ENCODE measurements around the gene LRRC45.

Gene LRRC45

GRCh38 chr17:81994593-81995462 lies 28.3 kb upstream of the LRRC45 start:
- no peak for DNase-seq

GRCh38 chr17:81995463-81996231 lies 27.5 kb upstream of the LRRC45 start:
- no peak for DNase-seq

GRCh38 chr17:81996232-81996756 lies 26.8 kb upstream of the LRRC45 start:
- no peak for DNase-seq

- DNase-seq, result no peak
These were observed 26.2 kb upstream of the LRRC45 start for GRCh38 chr17:81996757-81997441.

- no peak for DNase-seq
These were observed 24.9 kb upstream of the LRRC45 start for GRCh38 chr17:81998212-81998611.

GRCh38 chr17:81998691-81999438 lies 24.2 kb upstream of the LRRC45 start:
- DNase-seq, result no peak

GRCh38 chr17:81999587-81999975 lies 23.5 kb upstream of the LRRC45 start:
- DNase-seq, result no peak

- no peak for DNase-seq
These were observed 22.9 kb upstream of the LRRC45 start for GRCh38 chr17:81999976-82000802.

GRCh38 chr17:82000803-82001570 lies 22.1 kb upstream of the LRRC45 start:
- no peak for DNase-seq

- no peak for DNase-seq
These were observed 21.5 kb upstream of the LRRC45 start for GRCh38 chr17:82001571-82002056.

- DNase-seq, result no peak
These were observed 19.4 kb upstream of the LRRC45 start for GRCh38 chr17:82003411-82004381.

- DNase-seq, result no peak
These were observed 18.3 kb upstream of the LRRC45 start for GRCh38 chr17:82004517-82005455.

- DNase-seq, result no peak
These were observed 17.3 kb upstream of the LRRC45 start for GRCh38 chr17:82005701-82006348.

- DNase-seq, result no peak
These were observed 16.5 kb upstream of the LRRC45 start for GRCh38 chr17:82006468-82007227.

GRCh38 chr17:82007228-82007494 lies 15.9 kb upstream of the LRRC45 start:
- DNase-seq, result no peak

- no peak for DNase-seq
These were observed 15.4 kb upstream of the LRRC45 start for GRCh38 chr17:82007495-82008257.

Measured in DMS 273 treated with DMSO at 0.1 percent for 48 hours (cell line).